HG02763 (cell line): ENCODE data around the gene RASAL2.
"Not testable (repeated sequence)": the region's sequence is repeated elsewhere in the genome, so short reads cannot be mapped to it uniquely, and the experiment has no call there.

ENCODE experiments used
- ATAC-seq: cut with Tn5 transposase; IDR thresholded peaks from one replicate; pipeline ENCODE4 v1.9.1; 2021; ENCODE audit warnings: mild to moderate bottlenecking, moderate library complexity; ENCODE audit not compliant: unreplicated experiment

RASAL2 gene

GRCh38 chr1:178500091-178500770 lies 406.3 kb downstream of the RASAL2 start:
- ATAC-seq: no peak

- no peak for ATAC-seq
Measured at GRCh38 chr1:178500936-178501554, 407.1 kb downstream of the RASAL2 start.

GRCh38 chr1:178501705-178502329 lies 407.9 kb downstream of the RASAL2 start:
- ATAC-seq: peak; percentile 67

- ATAC-seq: no peak
Measured at GRCh38 chr1:178502330-178502714, 408.4 kb downstream of the RASAL2 start.

- no peak for ATAC-seq
Measured at GRCh38 chr1:178502856-178503255, 409.0 kb downstream of the RASAL2 start.

- not testable (repeated sequence) for ATAC-seq
Measured at GRCh38 chr1:178503316-178503715, 409.4 kb downstream of the RASAL2 start.

- ATAC-seq: no peak
Measured at GRCh38 chr1:178503849-178504248, 409.9 kb downstream of the RASAL2 start.

- no peak for ATAC-seq
Measured at GRCh38 chr1:178504286-178504685, 410.4 kb downstream of the RASAL2 start.

GRCh38 chr1:178506177-178506576 lies 412.3 kb downstream of the RASAL2 start:
- no peak for ATAC-seq

- no peak for ATAC-seq
Measured at GRCh38 chr1:178506669-178507068, 412.8 kb downstream of the RASAL2 start.

- no peak for ATAC-seq
Measured at GRCh38 chr1:178509414-178510007, 415.6 kb downstream of the RASAL2 start.

GRCh38 chr1:178510155-178510554 lies 416.3 kb downstream of the RASAL2 start:
- ATAC-seq: no peak

- ATAC-seq: no peak
Measured at GRCh38 chr1:178512566-178513277, 418.8 kb downstream of the RASAL2 start, which contains the start of gene TEX35. Gene TEX35, plus strand, starts transcription at chr1:178513109. Its CDS starts 80 bp downstream, at chr1:178513189.

GRCh38 chr1:178513278-178513983 lies 419.5 kb downstream of the RASAL2 start:
- no peak for ATAC-seq

- ATAC-seq: no peak
Measured at GRCh38 chr1:178516110-178516509, 422.2 kb downstream of the RASAL2 start.

GRCh38 chr1:178518894-178519293 lies 425.0 kb downstream of the RASAL2 start:
- no peak for ATAC-seq

- ATAC-seq: no peak
Measured at GRCh38 chr1:178520803-178521202, 426.9 kb downstream of the RASAL2 start.

- no peak for ATAC-seq
Measured at GRCh38 chr1:178521241-178521640, 427.3 kb downstream of the RASAL2 start.

- no peak for ATAC-seq
Measured at GRCh38 chr1:178527117-178527516, 433.2 kb downstream of the RASAL2 start.

GRCh38 chr1:178528228-178528952 lies 434.5 kb downstream of the RASAL2 start:
- ATAC-seq: no peak
